T-helper 22 cell (primary cell): Measurements from ENCODE around the gene ANKRD36C.
"Not testable (repeated sequence)": the region's sequence is repeated elsewhere in the genome, so short reads cannot be mapped to it uniquely, and the experiment has no call there.

ENCODE experiments used
- DNase-seq: peaks from one replicate; pipeline ENCODE4 v3.0.0-alpha.2; 2020; ENCODE audit warnings: low read depth

ANKRD36C gene

DNA sequence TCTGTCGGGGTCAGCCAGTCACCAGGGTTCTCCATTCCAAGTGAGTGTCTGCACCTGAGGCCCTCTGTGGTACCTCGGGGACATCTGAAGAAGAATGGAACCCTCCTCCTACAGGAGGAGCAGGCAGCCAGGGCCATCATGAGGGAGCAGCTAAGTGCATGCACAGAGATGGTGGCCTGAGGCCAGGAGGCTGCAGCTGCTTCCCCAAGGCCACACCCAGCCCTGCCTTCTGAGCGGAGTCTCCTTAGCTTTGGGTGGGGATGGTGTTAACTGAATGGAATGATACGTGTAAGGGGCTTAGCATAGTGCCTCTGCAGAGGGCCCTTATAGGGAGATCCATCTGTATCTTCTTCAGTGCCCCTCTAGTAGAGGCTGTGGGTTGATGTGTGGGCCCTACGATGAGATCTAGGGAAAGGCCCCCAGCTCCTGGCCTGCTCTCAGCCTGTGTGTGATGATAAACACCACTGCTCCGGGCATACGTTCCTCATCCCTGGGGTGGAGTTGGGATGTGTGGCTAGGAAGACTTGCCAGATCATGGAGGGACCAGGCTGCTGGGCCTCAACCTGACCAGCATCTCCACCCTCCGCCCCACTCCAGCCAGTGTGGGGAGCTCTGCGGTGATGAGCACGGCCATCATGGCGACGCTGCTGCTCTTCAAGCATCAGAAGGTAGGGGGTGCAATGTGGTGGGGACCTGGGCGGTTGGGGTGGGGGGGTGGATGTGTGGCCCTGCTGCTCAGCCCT, 192.3 kb downstream of the ANKRD36C start:
- DNase-seq, result not testable (repeated sequence)

DNA sequence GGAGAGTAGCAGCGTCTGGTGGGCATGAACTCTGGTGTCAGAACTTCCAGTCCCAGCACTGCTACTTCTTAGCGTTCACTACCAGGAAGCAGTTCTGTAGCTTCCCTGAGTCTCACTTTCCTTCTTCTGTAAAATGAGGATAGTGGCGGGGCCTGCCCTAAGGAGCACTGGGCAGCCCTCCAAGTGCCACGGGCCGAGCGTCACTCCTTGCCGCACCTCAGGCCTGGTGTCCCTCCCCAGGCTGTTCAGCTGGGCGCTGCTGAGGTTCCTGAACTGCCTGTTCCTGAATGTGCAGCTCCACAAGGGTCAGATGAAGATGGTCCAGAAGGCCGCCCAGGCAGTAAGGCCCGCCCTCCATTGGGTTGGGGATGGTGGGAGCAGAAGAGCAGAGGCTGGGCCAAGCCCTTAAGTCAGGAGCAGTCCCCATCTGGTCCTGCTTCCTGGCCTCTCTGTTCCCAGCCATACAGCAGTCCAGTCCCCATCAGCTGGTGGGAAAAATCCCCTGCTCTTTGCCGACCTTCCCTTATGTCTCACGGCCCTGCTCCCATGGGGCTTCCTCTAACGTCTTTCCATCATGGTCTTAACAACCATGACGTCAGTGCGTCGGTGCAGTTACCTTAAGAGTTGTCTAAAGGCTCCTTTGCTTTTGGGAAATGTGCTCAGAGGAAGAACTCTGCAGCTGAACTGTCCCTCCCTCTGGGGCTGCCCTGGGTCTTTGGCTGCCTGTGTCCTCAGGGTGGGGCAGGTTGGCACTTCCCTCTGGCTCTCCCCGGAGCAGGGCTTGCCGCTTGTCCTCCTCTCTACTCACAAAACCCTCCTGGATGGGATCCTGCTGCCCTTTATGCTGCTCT, 195.2 kb downstream of the ANKRD36C start:
- DNase-seq, result not testable (repeated sequence)

DNA sequence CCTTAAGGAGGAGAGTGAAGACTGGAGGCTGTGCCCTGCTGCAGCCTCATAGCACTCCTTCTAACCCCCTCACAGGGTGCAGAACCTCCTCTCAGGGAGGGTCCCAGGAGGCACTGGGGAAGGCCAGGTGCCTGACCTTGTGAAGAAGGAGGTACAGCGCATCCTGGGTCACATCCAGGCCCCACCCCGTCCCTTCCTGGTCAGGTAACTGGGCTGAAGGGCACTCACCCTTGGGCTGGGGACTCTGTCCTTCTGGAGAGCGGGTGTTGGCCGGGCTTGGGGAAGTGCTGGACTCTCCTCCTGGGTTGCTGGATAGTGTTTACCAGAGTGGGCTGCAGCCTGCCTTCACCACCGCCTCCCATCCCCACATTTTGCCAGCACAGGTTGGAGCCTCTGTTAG, 197.7 kb downstream of the ANKRD36C start:
- DNase-seq, result not testable (repeated sequence)

DNA sequence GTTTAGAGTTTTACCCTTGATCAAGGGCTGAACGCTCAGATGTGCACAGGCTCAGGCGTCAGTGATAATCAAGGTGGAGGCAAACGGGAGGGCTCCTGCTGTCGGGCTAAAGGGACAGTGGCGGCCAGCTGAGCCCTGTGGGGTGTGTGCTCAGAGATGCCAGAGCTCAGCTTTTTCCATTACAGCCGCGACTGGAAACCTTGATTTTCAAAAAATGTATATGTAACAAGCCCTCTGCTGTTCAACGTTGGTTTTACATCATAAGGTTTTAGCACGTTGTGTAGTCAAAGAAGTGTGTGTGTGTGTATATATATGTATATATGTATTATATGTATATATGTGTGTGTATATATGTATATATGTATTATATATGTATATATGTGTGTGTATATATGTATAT, 201.4 kb downstream of the ANKRD36C start:
- not testable (repeated sequence) for DNase-seq

DNA sequence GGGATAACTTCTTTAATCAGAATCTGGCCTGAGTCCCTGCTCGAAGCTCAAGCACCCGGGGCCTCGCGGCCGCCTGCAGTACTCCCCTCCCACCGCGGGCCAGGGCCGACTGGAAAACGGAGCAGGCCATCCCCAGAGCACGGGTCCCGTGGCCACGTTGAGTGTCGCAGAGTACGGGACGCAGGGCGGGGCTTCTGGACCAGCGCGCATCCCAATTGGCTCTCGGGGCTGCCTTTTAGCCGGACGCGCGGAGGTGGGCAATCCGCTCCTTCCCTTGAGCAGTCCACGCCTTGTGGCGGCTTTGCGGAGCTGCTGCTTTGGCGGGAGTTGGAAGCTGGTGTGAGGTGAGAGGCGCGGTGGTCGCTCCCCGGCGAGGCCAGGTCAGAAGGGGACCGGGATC, 202.2 kb downstream of the ANKRD36C start:
- not testable (repeated sequence) for DNase-seq

DNA sequence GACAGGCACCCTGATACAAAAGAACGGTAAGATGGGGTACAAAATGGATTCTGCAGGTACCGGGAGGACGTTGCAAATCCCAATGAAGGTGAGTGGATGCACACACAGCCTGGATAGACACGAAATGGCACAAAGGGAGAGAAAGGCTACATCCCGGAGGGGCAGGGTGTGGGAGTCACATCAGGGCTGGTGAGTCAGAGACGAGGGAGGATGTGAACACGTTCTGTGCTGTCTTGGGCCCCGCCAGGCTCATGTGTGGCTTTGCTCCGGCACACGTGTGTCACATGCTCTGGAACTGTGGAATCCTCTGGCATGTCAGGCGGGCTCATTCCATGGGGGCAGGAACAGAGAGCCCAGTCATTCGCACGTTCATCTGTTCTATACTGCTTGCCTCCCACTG, 203.0 kb downstream of the ANKRD36C start:
- DNase-seq, result not testable (repeated sequence)
